Stimulated activated CD8-positive, alpha-beta memory T cell treated with anti-CD3 and anti-CD28 coated beads, Interleukin-7, amount 100 ng/mL, for 48 hours (primary cell): ENCODE data around the gene DGCR2.

Experiments
- DNase-seq, 2 donors: peaks; one replicate each; pipeline ENCODE4 v3.0.0-alpha.2; 2020; ENCODE audit warnings: low read depth in 1 of 2; ENCODE audit errors: extremely low read depth in 1 of 2

The DGCR2 gene

GRCh38 chr22:19146215-19146968, 24.2 kb upstream of the DGCR2 start:
- no peak for DNase-seq

GRCh38 chr22:19143967-19144400, 21.8 kb upstream of the DGCR2 start:
- peak; percentile 17 to 24 for DNase-seq

- no peak for DNase-seq
Observed at GRCh38 chr22:19143212-19143611, 21.0 kb upstream of the DGCR2 start.

DNA sequence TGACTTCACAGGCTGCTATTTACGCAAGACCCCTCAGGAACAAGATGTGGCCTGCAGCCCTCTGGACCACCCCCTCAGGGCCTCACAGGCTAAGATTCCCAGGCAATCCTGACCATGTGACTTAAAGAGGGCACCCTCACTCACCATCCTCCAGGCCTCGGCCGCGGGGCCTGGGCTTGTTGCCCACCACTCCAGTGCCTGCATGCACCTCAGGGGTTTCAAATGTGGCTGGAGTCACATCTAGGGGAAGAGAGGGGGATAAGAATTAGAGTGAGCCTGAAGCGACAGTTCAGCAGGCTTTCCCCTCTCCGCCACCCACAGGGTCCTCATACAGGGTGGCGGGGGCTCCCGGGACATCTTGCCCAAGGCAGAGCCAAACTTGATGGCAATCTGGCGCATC, 20.2 kb upstream of the DGCR2 start:
- no peak for DNase-seq

- no peak for DNase-seq
Observed at GRCh38 chr22:19139974-19140373, 17.8 kb upstream of the DGCR2 start.

GRCh38 chr22:19139001-19139356, 16.8 kb upstream of the DGCR2 start:
- DNase-seq = no peak

- no peak for DNase-seq
Observed at GRCh38 chr22:19138217-19139000, 16.2 kb upstream of the DGCR2 start.

DNA sequence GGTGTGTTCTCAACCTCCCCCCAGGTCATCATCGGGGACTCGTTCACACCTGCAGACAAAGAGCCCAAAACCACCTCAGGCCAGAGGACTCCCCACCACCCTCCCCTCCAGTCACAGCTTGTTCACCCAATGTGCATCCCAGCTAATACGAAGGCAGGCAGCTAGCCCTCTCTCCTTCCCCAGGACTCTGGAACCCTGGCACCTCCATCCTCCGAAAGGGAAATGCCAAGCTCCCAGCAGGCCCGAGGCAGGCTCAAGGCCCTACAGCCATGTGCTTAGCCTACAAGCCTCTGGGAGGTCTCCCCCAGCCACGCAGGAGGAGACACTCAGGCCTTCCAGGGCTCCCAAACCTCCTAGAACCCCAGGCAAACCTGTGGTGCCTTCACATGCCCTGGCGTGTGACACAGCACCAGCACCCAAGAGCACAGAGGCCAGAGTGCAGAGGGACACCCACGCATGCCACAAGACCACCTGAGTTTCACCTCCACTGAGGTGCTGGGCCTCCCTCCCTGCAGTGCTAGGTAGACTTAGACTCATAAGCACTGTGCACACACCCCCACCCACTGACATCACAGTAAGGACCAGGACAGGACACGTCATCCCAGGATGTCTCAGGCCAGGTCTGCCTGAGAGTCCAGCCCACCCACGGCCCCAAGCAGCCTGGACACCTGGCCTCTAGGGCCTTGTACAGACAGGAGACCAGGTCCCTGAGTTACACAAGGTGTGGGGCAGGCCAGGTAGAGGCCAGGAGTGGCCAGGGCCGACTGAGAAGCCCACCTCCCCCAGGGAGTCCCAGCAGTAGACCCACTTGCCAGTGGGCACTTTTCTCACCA, 15.4 kb upstream of the DGCR2 start:
- DNase-seq = no peak

DNA sequence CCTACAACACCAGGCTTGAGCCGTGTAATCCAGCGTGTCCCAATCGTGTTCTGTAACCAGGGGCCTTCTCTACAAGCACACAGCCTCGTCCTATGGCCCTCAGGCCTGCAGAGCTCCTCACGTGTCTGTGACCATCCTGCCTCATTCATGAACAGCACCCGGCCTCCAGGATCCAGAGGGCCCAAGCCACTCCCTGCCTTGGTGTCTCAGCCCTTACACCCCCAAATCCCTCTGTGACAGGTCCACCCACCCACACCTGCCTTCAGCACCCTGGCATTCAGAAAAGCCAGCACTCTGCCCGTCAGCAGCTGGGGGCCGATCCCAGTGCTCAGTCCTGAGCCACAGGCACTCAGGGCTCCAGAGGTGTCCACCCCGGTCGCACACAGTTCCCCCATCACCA, 14.7 kb upstream of the DGCR2 start:
- DNase-seq = no peak

DNA sequence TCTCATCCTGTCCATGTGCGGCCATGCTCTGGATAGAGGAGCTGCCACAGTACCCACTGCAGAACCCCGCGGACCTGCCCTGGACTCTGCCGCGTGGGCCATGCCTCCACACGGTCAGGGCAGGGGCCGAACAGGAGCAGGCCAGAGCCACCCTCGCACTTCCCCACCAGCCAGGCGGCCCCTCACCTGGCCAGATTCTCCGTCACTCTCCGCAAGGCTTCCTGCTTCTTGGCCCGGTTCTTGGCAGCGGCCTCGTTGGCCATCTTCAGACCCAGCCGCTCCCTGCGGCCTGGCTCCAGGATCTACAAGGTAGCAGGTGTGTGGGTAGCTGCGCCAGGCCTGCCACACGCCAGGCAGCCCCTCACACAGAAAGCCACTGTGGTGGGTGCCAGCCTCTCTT, 12.7 kb upstream of the DGCR2 start:
- DNase-seq = no peak

DNA sequence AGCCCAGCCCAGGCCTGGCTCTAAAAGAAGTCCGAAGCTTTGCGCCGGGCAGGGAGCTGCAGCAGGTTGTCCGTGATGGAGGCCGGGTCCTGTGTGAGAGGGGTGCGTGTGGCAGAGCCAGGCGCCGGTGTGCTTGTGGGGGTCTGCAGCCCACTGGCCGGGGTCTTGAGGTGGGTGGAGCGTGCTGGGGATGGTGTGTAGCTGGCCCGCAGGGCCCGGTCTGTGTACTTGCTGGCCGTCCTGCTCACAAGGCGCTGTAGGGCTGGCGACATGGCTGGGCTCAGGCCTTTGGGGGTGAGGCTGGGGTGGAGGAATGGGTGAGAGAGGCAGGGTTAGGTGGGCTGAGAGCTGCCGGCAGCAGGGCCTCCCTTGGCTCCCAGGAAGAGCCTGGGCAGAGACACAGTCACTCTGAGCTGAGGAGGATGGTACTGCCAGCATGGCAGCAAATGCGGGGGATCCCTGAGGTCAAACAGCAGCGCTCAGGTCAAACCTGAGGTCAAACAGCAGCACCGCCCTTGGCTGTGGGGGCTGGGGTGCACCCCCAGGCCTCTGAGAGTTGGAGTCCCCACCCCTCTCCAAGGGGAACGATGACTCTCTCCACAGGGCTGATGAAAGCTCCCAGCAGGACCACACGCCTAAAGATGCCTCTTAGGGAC, 12.1 kb upstream of the DGCR2 start:
- no peak for DNase-seq

DNA sequence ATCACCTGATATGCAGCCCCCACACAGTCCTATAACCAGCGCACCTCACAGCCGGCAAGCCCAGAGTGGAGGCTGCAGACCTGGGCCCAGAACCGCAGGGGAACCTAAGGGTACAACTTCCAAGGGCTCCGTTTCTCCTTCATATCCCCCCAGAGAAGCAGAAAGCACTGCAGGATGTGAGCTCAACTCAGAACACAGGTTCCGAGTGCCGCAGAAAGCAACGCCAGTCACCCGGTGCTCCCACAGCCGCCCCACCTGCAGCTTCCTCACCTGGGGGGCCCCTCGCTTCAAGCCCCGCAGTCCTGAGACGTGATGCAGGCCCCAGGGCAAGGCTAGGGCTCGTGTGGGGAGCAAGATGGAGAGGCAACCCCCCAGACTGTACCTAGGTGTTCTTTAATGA, 11.3 kb upstream of the DGCR2 start:
- DNase-seq = no peak

- DNase-seq = no peak
Observed at GRCh38 chr22:19132693-19133400, 10.6 kb upstream of the DGCR2 start.

DNA sequence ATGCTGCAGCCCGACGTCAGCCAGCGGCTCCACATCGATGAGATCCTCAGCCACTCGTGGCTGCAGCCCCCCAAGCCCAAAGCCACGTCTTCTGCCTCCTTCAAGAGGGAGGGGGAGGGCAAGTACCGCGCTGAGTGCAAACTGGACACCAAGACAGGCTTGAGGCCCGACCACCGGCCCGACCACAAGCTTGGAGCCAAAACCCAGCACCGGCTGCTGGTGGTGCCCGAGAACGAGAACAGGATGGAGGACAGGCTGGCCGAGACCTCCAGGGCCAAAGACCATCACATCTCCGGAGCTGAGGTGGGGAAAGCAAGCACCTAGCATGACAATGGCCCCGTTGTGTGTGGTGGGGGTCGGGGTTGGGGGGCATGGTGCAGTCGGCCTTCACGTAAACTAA, 9.9 kb upstream of the DGCR2 start:
- no peak for DNase-seq

GRCh38 chr22:19131685-19132015, 9.4 kb upstream of the DGCR2 start:
- no peak for DNase-seq

DNA sequence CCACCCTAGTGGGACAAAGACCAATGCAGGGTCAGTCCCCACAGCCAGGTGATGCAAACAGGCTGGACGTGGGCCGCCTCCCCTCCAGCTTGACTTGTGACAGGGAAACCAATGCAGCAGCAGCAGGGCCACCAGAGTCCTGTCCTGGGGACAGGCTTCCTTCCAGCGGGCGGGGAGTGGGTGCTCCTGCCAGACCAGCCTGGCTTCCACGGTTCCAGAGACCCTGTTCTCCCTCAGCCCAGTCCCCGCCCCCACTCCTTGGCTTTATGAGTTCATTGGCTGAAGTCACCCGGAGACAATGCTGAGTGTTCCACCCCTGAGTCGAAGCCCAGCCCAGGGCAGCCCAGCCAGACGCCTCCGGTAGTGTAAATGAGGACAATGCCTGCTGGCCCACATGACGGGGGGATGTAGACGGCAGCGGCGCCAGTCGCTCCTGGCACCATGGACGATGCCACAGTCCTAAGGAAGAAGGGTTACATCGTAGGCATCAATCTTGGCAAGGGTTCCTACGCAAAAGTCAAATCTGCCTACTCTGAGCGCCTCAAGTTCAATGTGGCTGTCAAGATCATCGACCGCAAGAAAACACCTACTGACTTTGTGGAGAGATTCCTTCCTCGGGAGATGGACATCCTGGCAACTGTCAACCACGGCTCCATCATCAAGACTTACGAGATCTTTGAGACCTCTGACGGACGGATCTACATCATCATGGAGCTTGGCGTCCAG, 8.9 kb upstream of the DGCR2 start, which contains the start of gene TSSK2:
Gene TSSK2 (plus strand): TSS at position 350 of the 726 bp plus-strand sequence. CDS start 92 bp downstream, at position 442.
- DNase-seq = no peak

- DNase-seq = no peak
Observed at GRCh38 chr22:19129871-19130270, 7.7 kb upstream of the DGCR2 start.

- no peak for DNase-seq
Observed at GRCh38 chr22:19128946-19129727, 6.9 kb upstream of the DGCR2 start.

DNA sequence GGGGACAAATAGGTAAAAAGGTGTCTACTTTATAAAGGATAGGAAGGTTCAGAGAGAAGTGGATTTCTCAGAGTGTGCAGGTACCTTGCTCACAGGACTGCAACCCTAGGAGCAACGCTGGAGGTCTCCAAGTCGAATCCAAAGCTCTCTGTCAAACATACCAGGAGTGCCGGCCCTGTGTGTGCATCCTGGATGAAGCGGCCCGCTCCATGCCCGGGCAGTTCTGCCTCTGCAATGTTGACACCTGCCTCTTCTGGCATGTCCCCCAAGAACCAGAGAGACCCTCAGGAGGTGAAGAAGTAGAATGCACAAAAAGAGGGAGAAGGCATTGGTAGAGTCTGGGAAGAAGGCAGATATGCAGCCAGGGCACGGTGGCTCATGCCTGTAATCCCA, 5.8 kb upstream of the DGCR2 start:
- no peak for DNase-seq
